HFFc6 (cell line): ENCODE results near the gene HYCC1. TPM values are rescaled to one million over a fixed set of nuclear protein-coding genes. Genes with fewer than 3 reads are reported as not detected.

Source experiments
- DNase-seq: peaks from one replicate; pipeline ENCODE4 v3.0.0-alpha.2; 2018
- H3K27ac Mint-ChIP-seq: 2 replicates; pipeline ENCODE4 v1.8.0; 2020; ENCODE audit warnings: mild to moderate bottlenecking, mixed read lengths
- H3K27me3 Mint-ChIP-seq: 2 replicates; pipeline ENCODE4 v1.8.0; 2021; ENCODE audit warnings: mild to moderate bottlenecking, moderate library complexity, mixed read lengths; ENCODE audit not compliant: insufficient read depth
- H3K36me3 Mint-ChIP-seq: 2 replicates; pipeline ENCODE4 v1.8.0; 2021; ENCODE audit warnings: low read depth, mixed read lengths
- H3K4me1 Mint-ChIP-seq: 2 replicates; pipeline ENCODE4 v1.8.0; 2020; ENCODE audit warnings: low read depth, mixed read lengths
- H3K4me3 Mint-ChIP-seq: 2 replicates; pipeline ENCODE4 v1.8.0; 2020; ENCODE audit warnings: mild to moderate bottlenecking, moderate library complexity, mixed read lengths
- H3K9me3 Mint-ChIP-seq: 2 replicates; pipeline ENCODE4 v1.8.0; 2020; ENCODE audit warnings: mild to moderate bottlenecking, mixed read lengths
- CTCF ChIP-seq: fragments of 200-600 bp; sonication (generic); IDR thresholded peaks from 2 replicates; pipeline ENCODE4 v1.5.0; 2021; ENCODE audit warnings: antibody characterized with exemption, mild to moderate bottlenecking
- total RNA-seq, 6 experiments: library from RNA; stranded (reverse); fragmentation: NEBNext Ultra II Directional; extraction: Animal tissue kit (Norgen Biotek cat#: 25700); gene quantifications; 2 replicates in 1 of 6; 3 replicates in 5 of 6; pipeline ENCODE4 v1.2.3, GENCODE V29; 2021

The HYCC1 gene
- total RNA-seq, 6 experiments from 2014 or later: 88.5 to 104 (median 95.0) TPM

GRCh38 chr7:23027261-23027660 lies 13.3 kb upstream of the HYCC1 start:
- H3K4me1 Mint-ChIP-seq: peaks cover 17% of the 10 kb centered on the region
- H3K27ac Mint-ChIP-seq: no peak overlapping the region
- no peak for DNase-seq
- no peaks in the 10 kb centered on the region for H3K36me3 Mint-ChIP-seq
- no peak overlapping the region for H3K4me3 Mint-ChIP-seq
- peaks cover 2% of the 10 kb centered on the region; the same call in 1 of the 2 replicates for H3K27me3 Mint-ChIP-seq
- H3K9me3 Mint-ChIP-seq: no peaks in the 10 kb centered on the region
- TF ChIP-seq CTCF: no peak

- H3K36me3 Mint-ChIP-seq: peaks cover 2% of the 10 kb centered on the region; the same call in 1 of the 2 replicates
- H3K27me3 Mint-ChIP-seq: peaks cover 2% of the 10 kb centered on the region; the same call in 1 of the 2 replicates
- no peak overlapping the region for H3K4me3 Mint-ChIP-seq
- TF ChIP-seq CTCF: no peak
- H3K27ac Mint-ChIP-seq: no peak overlapping the region
- H3K4me1 Mint-ChIP-seq: peaks cover 28% of the 10 kb centered on the region
- no peak for DNase-seq
- H3K9me3 Mint-ChIP-seq: peaks cover 3% of the 10 kb centered on the region
Measured at GRCh38 chr7:23026164-23026563, 12.2 kb upstream of the HYCC1 start.

- DNase-seq: no peak
- H3K9me3 Mint-ChIP-seq: peaks cover 5% of the 10 kb centered on the region
- no peak for TF ChIP-seq CTCF
- peaks cover 3% of the 10 kb centered on the region; the same call in 1 of the 2 replicates for H3K27me3 Mint-ChIP-seq
- H3K27ac Mint-ChIP-seq: no peak overlapping the region
- peaks cover 4% of the 10 kb centered on the region; the same call in 1 of the 2 replicates for H3K36me3 Mint-ChIP-seq
- H3K4me3 Mint-ChIP-seq: no peak overlapping the region
- H3K4me1 Mint-ChIP-seq: peaks cover 43% of the 10 kb centered on the region
Measured at GRCh38 chr7:23024454-23024853, 10.5 kb upstream of the HYCC1 start.

- peak overlapping the region; percentile 65 for H3K4me3 Mint-ChIP-seq
- no peak for DNase-seq
- peaks cover 57% of the 10 kb centered on the region for H3K4me1 Mint-ChIP-seq
- peaks cover 3% of the 10 kb centered on the region; the same call in 1 of the 2 replicates for H3K27me3 Mint-ChIP-seq
- TF ChIP-seq CTCF: no peak
- peaks cover 5% of the 10 kb centered on the region for H3K9me3 Mint-ChIP-seq
- H3K27ac Mint-ChIP-seq: peak overlapping the region; percentile 96
- H3K36me3 Mint-ChIP-seq: peaks cover 4% of the 10 kb centered on the region; the same call in 1 of the 2 replicates
Measured at GRCh38 chr7:23022851-23023250, 8.9 kb upstream of the HYCC1 start.

- H3K27ac Mint-ChIP-seq: peak overlapping the region; percentile 96
- no peak for TF ChIP-seq CTCF
- peaks cover 5% of the 10 kb centered on the region for H3K9me3 Mint-ChIP-seq
- peaks cover 3% of the 10 kb centered on the region; the same call in 1 of the 2 replicates for H3K27me3 Mint-ChIP-seq
- peaks cover 4% of the 10 kb centered on the region; the same call in 1 of the 2 replicates for H3K36me3 Mint-ChIP-seq
- peaks cover 62% of the 10 kb centered on the region for H3K4me1 Mint-ChIP-seq
- peak overlapping the region; percentile 65 for H3K4me3 Mint-ChIP-seq
- DNase-seq: peak; percentile 93
Measured at GRCh38 chr7:23022258-23022769, 8.4 kb upstream of the HYCC1 start.
